Mesenchymal stem cell (in vitro differentiated cells and primary cell): ENCODE data around the gene CNOT8.

ENCODE experiments used
- DNase-seq: peaks from one replicate; pipeline ENCODE4 v3.0.0-alpha.2; 2013
- H2AFZ ChIP-seq: one replicate; pipeline ENCODE4 v1.6.1; 2013; ENCODE audit warnings: low read depth, mild to moderate bottlenecking, control low read depth, inconsistent platforms, low read length, moderate library complexity
- H2AK5ac ChIP-seq: 2 replicates; pipeline ENCODE4 v1.6.1; 2013; ENCODE audit warnings: low read length, moderate library complexity, mild to moderate bottlenecking, inconsistent platforms; ENCODE audit not compliant: severe bottlenecking
- H2BK120ac ChIP-seq: one replicate; pipeline ENCODE4 v1.6.1; 2013; ENCODE audit warnings: low read depth, mild to moderate bottlenecking, inconsistent platforms, low read length, moderate library complexity
- H2BK12ac ChIP-seq, 2 experiments: one replicate each; pipeline ENCODE4 v1.6.1; 2013; ENCODE audit warnings: inconsistent platforms in 2 of 2, low read length in 2 of 2, mild to moderate bottlenecking in 2 of 2, moderate library complexity in 2 of 2, control low read depth in 1 of 2
- H2BK15ac ChIP-seq: one replicate; pipeline ENCODE4 v1.6.1; 2013; ENCODE audit warnings: mild to moderate bottlenecking, low read depth, inconsistent platforms; ENCODE audit not compliant: poor library complexity, severe bottlenecking
- H2BK5ac ChIP-seq: 2 replicates; pipeline ENCODE4 v1.6.1; 2013; ENCODE audit warnings: low read depth, mild to moderate bottlenecking, low read length, control low read depth, inconsistent platforms; ENCODE audit not compliant: poor library complexity, severe bottlenecking
- H3K14ac ChIP-seq, 2 experiments: one replicate each; pipeline ENCODE4 v1.6.1; 2013; ENCODE audit warnings: inconsistent platforms in 2 of 2, low read length in 2 of 2, control low read depth in 1 of 2, mild to moderate bottlenecking in 1 of 2, moderate library complexity in 1 of 2
- H3K18ac ChIP-seq, 2 experiments: one replicate each; pipeline ENCODE4 v1.6.1; 2013; ENCODE audit warnings: inconsistent platforms in 2 of 2, low read length in 2 of 2, control low read depth in 1 of 2, low read depth in 1 of 2, mild to moderate bottlenecking in 1 of 2
- H3K23ac ChIP-seq, 2 experiments: one replicate each; pipeline ENCODE4 v1.6.1; 2013; ENCODE audit warnings: inconsistent platforms in 2 of 2, low read length in 2 of 2, mild to moderate bottlenecking in 2 of 2, moderate library complexity in 2 of 2, control low read depth in 1 of 2
- H3K27ac ChIP-seq: 2 replicates; pipeline ENCODE4 v1.5.1; 2013; ENCODE audit warnings: mild to moderate bottlenecking, moderate library complexity, low read length, control low read depth, inconsistent platforms; ENCODE audit not compliant: poor library complexity, severe bottlenecking
- H3K27me3 ChIP-seq, 2 experiments: 2 replicates each; pipeline versions ENCODE4 v1.6.1 to v1.7.0; 2013; ENCODE audit warnings: low read length in 2 of 2, mild to moderate bottlenecking in 2 of 2, moderate library complexity in 2 of 2, control low read depth in 1 of 2, inconsistent platforms in 1 of 2; ENCODE audit not compliant: control insufficient read depth in 1 of 2, insufficient read depth in 1 of 2
- H3K36me3 ChIP-seq, 2 experiments: 2 replicates each; pipeline versions ENCODE4 v1.6.1 to v1.7.0; 2013; ENCODE audit warnings: low read length in 2 of 2, control low read depth in 1 of 2, inconsistent platforms in 1 of 2, low read depth in 1 of 2, mild to moderate bottlenecking in 1 of 2; ENCODE audit not compliant: insufficient read depth in 2 of 2, control insufficient read depth in 1 of 2
- H3K4ac ChIP-seq, 2 experiments: one replicate each; pipeline ENCODE4 v1.6.1; 2013; ENCODE audit warnings: inconsistent platforms in 2 of 2, low read length in 2 of 2, mild to moderate bottlenecking in 2 of 2, moderate library complexity in 2 of 2, control low read depth in 1 of 2, low read depth in 1 of 2
- H3K4me1 ChIP-seq: 2 replicates; pipeline ENCODE4 v1.6.1; 2013; ENCODE audit warnings: low read depth, low read length, control low read depth; ENCODE audit not compliant: control insufficient read depth, insufficient read depth
- H3K4me2 ChIP-seq: 2 replicates; pipeline ENCODE4 v1.6.1; 2013; ENCODE audit warnings: low read length, mild to moderate bottlenecking, inconsistent platforms; ENCODE audit not compliant: poor library complexity, severe bottlenecking
- H3K4me3 ChIP-seq, 2 experiments: 2 replicates each; pipeline versions ENCODE4 v1.5.1 to v1.7.0; 2013; ENCODE audit warnings: low read length in 2 of 2, mild to moderate bottlenecking in 2 of 2, control low read depth in 1 of 2, low read depth in 1 of 2; ENCODE audit not compliant: insufficient read depth in 1 of 2
- H3K79me1 ChIP-seq: replicated peaks from 2 replicates; pipeline ENCODE4 v1.6.1; 2013; ENCODE audit warnings: mild to moderate bottlenecking, control low read depth, low read length, inconsistent platforms; ENCODE audit not compliant: poor library complexity, severe bottlenecking
- H3K9ac ChIP-seq: 2 replicates; pipeline ENCODE4 v1.7.0; 2013; ENCODE audit warnings: mild to moderate bottlenecking, low read length, moderate library complexity
- H3K9me3 ChIP-seq: 2 replicates; pipeline ENCODE4 v1.7.0; 2013; ENCODE audit warnings: mild to moderate bottlenecking, low read length; ENCODE audit not compliant: control insufficient read depth
- H4K8ac ChIP-seq: one replicate; pipeline ENCODE4 v1.6.1; 2013; ENCODE audit warnings: inconsistent platforms, mild to moderate bottlenecking, low read length, moderate library complexity
- H4K91ac ChIP-seq: one replicate; pipeline ENCODE4 v1.6.1; 2013; ENCODE audit warnings: mild to moderate bottlenecking, low read length, inconsistent platforms
- WGBS: methylation state at CpG from one replicate; pipeline ENCODE4 v1.1.7; 2013; ENCODE audit warnings: mixed read lengths; 5-methylcytosine and 5-hydroxymethylcytosine counted together

Gene CNOT8

DNA sequence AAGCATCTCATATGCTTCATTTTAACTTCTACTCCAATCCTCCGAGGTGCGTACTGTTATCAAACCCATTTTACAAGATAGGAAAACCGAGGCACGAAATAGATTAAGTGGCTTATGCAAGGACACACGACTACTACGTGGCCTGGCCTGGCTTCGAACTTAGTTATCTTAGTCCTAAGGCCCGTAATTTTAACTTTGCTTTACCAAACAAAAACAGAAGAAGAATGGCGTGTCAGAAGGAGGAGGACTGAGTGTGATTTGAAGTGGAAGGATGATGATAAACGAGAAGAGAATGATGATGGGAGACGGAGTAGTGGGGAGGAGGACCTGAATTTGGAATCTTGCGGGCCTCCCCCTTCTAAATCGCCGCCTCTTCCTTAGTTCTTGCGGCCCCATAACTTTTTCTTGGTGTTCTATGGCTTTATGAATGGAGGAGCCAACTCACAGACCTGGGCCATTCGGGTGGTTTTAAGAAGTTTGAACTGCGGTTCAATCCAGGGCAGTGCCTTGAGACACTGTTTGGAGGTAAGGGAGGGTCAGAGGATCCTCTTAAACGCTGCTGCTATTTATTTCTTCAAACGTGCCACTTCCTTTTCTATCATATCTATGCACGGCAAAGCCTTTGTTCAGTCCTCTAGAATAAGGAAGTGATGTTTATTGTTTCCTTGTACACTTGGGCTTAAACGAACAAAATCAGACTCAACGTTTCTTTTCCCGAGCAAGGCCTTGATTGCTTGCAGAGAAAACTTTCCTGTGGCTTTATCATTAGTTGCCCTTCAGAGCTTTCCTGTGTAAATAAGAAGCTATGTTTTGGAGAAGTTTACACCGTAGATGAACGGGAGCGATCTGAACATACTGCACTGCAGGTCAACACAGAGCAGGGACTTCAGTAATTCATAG, 795 bp downstream of the CNOT8 start:
- no peak overlapping the region for H4K8ac ChIP-seq
- H3K27me3 ChIP-seq: no peaks in the 10 kb centered on the region
- H2BK5ac ChIP-seq: no peak overlapping the region
- H4K91ac ChIP-seq: no peak overlapping the region
- peak overlapping the region; percentile 88 to 89 for H3K4me3 ChIP-seq
- peak overlapping the region; percentile 73 for H3K27ac ChIP-seq
- no peaks in the 10 kb centered on the region for H3K9me3 ChIP-seq
- H2BK120ac ChIP-seq: no peak overlapping the region
- no peak overlapping the region for H3K23ac ChIP-seq
- H3K4me2 ChIP-seq: peak overlapping the region; percentile 95
- peak overlapping the region in 1 of 2 experiments; percentile 54 for H3K4ac ChIP-seq
- no peak overlapping the region for H2BK12ac ChIP-seq
- H2AFZ ChIP-seq: no peak overlapping the region
- H3K9ac ChIP-seq: peak overlapping the region; percentile 98
- no peaks in the 10 kb centered on the region for H3K79me1 ChIP-seq
- H3K18ac ChIP-seq: no peak overlapping the region
- H3K36me3 ChIP-seq: peaks cover 7 to 11% of the 10 kb centered on the region in 2 experiments
- no peak overlapping the region for H3K14ac ChIP-seq
- DNase-seq: peak; percentile 46
- H3K4me1 ChIP-seq: peaks cover 8% of the 10 kb centered on the region
- no peak overlapping the region for H2AK5ac ChIP-seq
- WGBS: 8% methylated on average over 22 of the region's 26 CpGs
- H2BK15ac ChIP-seq: no peak overlapping the region

- H3K79me1 ChIP-seq: peaks cover 3% of the 10 kb centered on the region
- H3K18ac ChIP-seq: peak overlapping the region in 1 of 2 experiments; percentile 77
- peak overlapping the region; percentile 95 for H3K4me2 ChIP-seq
- no peak overlapping the region for H2BK120ac ChIP-seq
- no peaks in the 10 kb centered on the region for H3K27me3 ChIP-seq
- H3K36me3 ChIP-seq: peaks cover 10 to 19% of the 10 kb centered on the region in 2 experiments
- H3K14ac ChIP-seq: no peak overlapping the region
- no peak overlapping the region for H2BK5ac ChIP-seq
- no peak overlapping the region for H2BK15ac ChIP-seq
- H3K4me1 ChIP-seq: peaks cover 8% of the 10 kb centered on the region
- WGBS: 29% methylated on average over 5 of the region's 5 CpGs
- H2AK5ac ChIP-seq: peak overlapping the region; percentile 64
- no peak overlapping the region for H4K8ac ChIP-seq
- H3K4ac ChIP-seq: no peak overlapping the region
- peak overlapping the region; percentile 31 to 89 for H3K4me3 ChIP-seq
- DNase-seq: peak; percentile 77
- H3K27ac ChIP-seq: peak overlapping the region; percentile 71
- H3K9ac ChIP-seq: peak overlapping the region; percentile 98
- H4K91ac ChIP-seq: no peak overlapping the region
- H2AFZ ChIP-seq: no peak overlapping the region
- H3K9me3 ChIP-seq: no peaks in the 10 kb centered on the region
- H2BK12ac ChIP-seq: no peak overlapping the region
- H3K23ac ChIP-seq: no peak overlapping the region
These were observed 1.7 kb downstream of the CNOT8 start for GRCh38 chr5:154860123-154860522.

- H3K27ac ChIP-seq: peak overlapping the region; percentile 71
- no peak overlapping the region for H4K8ac ChIP-seq
- H4K91ac ChIP-seq: no peak overlapping the region
- no peak overlapping the region for H2AFZ ChIP-seq
- no peak overlapping the region for H3K14ac ChIP-seq
- H3K18ac ChIP-seq: no peak overlapping the region
- H2BK15ac ChIP-seq: no peak overlapping the region
- no peak overlapping the region for H2BK5ac ChIP-seq
- H2BK120ac ChIP-seq: no peak overlapping the region
- DNase-seq: no peak
- H3K27me3 ChIP-seq: no peaks in the 10 kb centered on the region
- no peak overlapping the region for H3K23ac ChIP-seq
- H2BK12ac ChIP-seq: no peak overlapping the region
- peaks cover 10 to 26% of the 10 kb centered on the region in 2 experiments for H3K36me3 ChIP-seq
- no peak overlapping the region for H3K4ac ChIP-seq
- no peak overlapping the region for H2AK5ac ChIP-seq
- H3K9me3 ChIP-seq: no peaks in the 10 kb centered on the region
- H3K4me3 ChIP-seq: peak overlapping the region in 1 of 2 experiments; percentile 89
- H3K9ac ChIP-seq: peak overlapping the region; percentile 98
- WGBS: 97% methylated on average over 3 of the region's 4 CpGs
- H3K4me1 ChIP-seq: peaks cover 8% of the 10 kb centered on the region
- H3K4me2 ChIP-seq: peak overlapping the region; percentile 95
- H3K79me1 ChIP-seq: peaks cover 5% of the 10 kb centered on the region
These were observed 2.3 kb downstream of the CNOT8 start for GRCh38 chr5:154860765-154861164.

DNA sequence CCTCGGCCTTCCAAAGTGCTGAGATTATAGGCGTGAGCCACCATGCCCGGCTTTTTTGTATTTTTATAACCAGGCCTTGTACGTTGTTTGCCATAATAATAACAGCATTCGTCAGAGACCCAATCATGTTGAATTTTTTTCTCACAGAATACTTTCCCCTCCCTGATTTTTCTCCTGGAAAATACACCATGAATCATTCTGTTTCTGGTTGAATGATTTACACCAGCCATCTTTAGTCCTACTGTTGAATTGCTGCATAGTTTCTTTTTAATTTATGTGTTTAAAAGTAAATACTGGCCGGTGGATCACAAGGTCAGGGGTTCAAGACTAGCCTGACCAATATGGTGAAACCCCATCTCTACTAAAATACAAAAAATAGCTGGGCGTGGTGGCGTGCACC, 3.5 kb downstream of the CNOT8 start:
- no peak overlapping the region for H2AFZ ChIP-seq
- peaks cover 7% of the 10 kb centered on the region for H3K4me1 ChIP-seq
- H4K8ac ChIP-seq: no peak overlapping the region
- H3K18ac ChIP-seq: no peak overlapping the region
- no peak for DNase-seq
- H3K36me3 ChIP-seq: peaks cover 16 to 38% of the 10 kb centered on the region in 2 experiments
- 86% methylated on average over 8 of the region's 8 CpGs for WGBS
- H3K14ac ChIP-seq: no peak overlapping the region
- H2BK120ac ChIP-seq: no peak overlapping the region
- no peak overlapping the region for H3K4me2 ChIP-seq
- peaks cover 9% of the 10 kb centered on the region for H3K79me1 ChIP-seq
- no peak overlapping the region for H3K4ac ChIP-seq
- no peak overlapping the region for H2AK5ac ChIP-seq
- H3K9me3 ChIP-seq: no peaks in the 10 kb centered on the region
- no peak overlapping the region for H3K23ac ChIP-seq
- no peak overlapping the region for H4K91ac ChIP-seq
- H2BK15ac ChIP-seq: no peak overlapping the region
- no peak overlapping the region for H2BK5ac ChIP-seq
- no peaks in the 10 kb centered on the region for H3K27me3 ChIP-seq
- no peak overlapping the region for H3K27ac ChIP-seq
- H3K4me3 ChIP-seq: no peak overlapping the region
- no peak overlapping the region for H2BK12ac ChIP-seq
- H3K9ac ChIP-seq: no peak overlapping the region
